Renal cortical epithelial cell (primary cell): Measurements from ENCODE around the gene PLPPR2. TPM values are rescaled to one million over a fixed set of nuclear protein-coding genes. Genes with fewer than 3 reads are reported as not detected.
"Not testable (repeated sequence)": the region's sequence is repeated elsewhere in the genome, so short reads cannot be mapped to it uniquely, and the experiment has no call there.

ENCODE experiments used
- DNase-seq: peaks from one replicate; pipeline ENCODE4 v3.0.0-alpha.2; 2011; ENCODE audit warnings: low read depth
- total RNA-seq: library from RNA; depleted of rRNA; stranded (reverse); fragments of >200 nt; gene quantifications from 2 replicates; pipeline ENCODE4 v1.2.3, GENCODE V29; 2014

The PLPPR2 gene
- total RNA-seq, 1 donor from 2014 or later = 14.5 TPM

- DNase-seq = no peak
Measured at GRCh38 chr19:11370744-11371143, 15.5 kb downstream of the PLPPR2 start.

GRCh38 chr19:11373166-11373884 lies 18.1 kb downstream of the PLPPR2 start:
- no peak for DNase-seq

- no peak for DNase-seq
Measured at GRCh38 chr19:11373885-11374432, 18.7 kb downstream of the PLPPR2 start.

GRCh38 chr19:11374433-11375142 lies 19.4 kb downstream of the PLPPR2 start, which contains the start of gene SWSAP1:
SWSAP1 (plus strand) TSS chr19:11374666; CDS start chr19:11374681, 15 bp downstream.
- peak; percentile 99 for DNase-seq

GRCh38 chr19:11375143-11375948 lies 20.1 kb downstream of the PLPPR2 start:
- DNase-seq = no peak

GRCh38 chr19:11377237-11377636 lies 22.0 kb downstream of the PLPPR2 start:
- peak; percentile 88 for DNase-seq

GRCh38 chr19:11377756-11378155 lies 22.5 kb downstream of the PLPPR2 start:
- no peak for DNase-seq

- DNase-seq = peak; percentile 78
Measured at GRCh38 chr19:11378319-11379189, 23.3 kb downstream of the PLPPR2 start.

GRCh38 chr19:11379269-11379845 lies 24.1 kb downstream of the PLPPR2 start:
- not testable (repeated sequence) for DNase-seq

GRCh38 chr19:11379857-11380350 lies 24.7 kb downstream of the PLPPR2 start:
- DNase-seq = no peak

- DNase-seq = peak; percentile 91
Measured at GRCh38 chr19:11380653-11381537, 25.7 kb downstream of the PLPPR2 start.

GRCh38 chr19:11382898-11383705 lies 27.9 kb downstream of the PLPPR2 start:
- no peak for DNase-seq

GRCh38 chr19:11383706-11384048 lies 28.4 kb downstream of the PLPPR2 start:
- DNase-seq = no peak

- no peak for DNase-seq
Measured at GRCh38 chr19:11384778-11385129, 29.5 kb downstream of the PLPPR2 start.

- DNase-seq = no peak
Measured at GRCh38 chr19:11387162-11388034, 32.2 kb downstream of the PLPPR2 start.

GRCh38 chr19:11390359-11390758 lies 35.1 kb downstream of the PLPPR2 start:
- no peak for DNase-seq

GRCh38 chr19:11390933-11391680 lies 35.9 kb downstream of the PLPPR2 start:
- DNase-seq = no peak
